Prostate gland (tissue), 1 donor: ENCODE results near the gene LPAR5.

Experiments used
- POLR2A ChIP-seq: fragments of 450-650 bp; IDR thresholded peaks from one replicate; pipeline ENCODE4 v1.6.1; 2016; ENCODE audit warnings: antibody characterized with exemption, mild to moderate bottlenecking
- POLR2AphosphoS5 ChIP-seq: sonication (generic); formaldehyde crosslinking; IDR thresholded peaks from one replicate; pipeline ENCODE4 v1.6.1; 2017; ENCODE audit warnings: antibody characterized with exemption

GRCh38 chr12:6630736-6631135, 5.0 kb downstream of the LPAR5 start:
- TF ChIP-seq POLR2A (no peak), POLR2AphosphoS5 (no peak)
